ENCODE measurements around the gene PCDHGA2. TPM values are rescaled to one million over a fixed set of nuclear protein-coding genes. Genes with fewer than 3 reads are reported as not detected.
"Not testable (repeated sequence)": the region's sequence is repeated elsewhere in the genome, so short reads cannot be mapped to it uniquely, and the experiment has no call there.

PCDHGA2 gene
- polyA plus RNA-seq, 1 donor from 2014 or later = 0.21 TPM

- no peak overlapping the region for H3K27ac ChIP-seq (ENCODE audit: low read length)
- no peaks in the 10 kb centered on the region for H3F3A ChIP-seq (ENCODE audit: insufficient read depth, low read length, poor library complexity, severe bottlenecking)
- H3K9me3 ChIP-seq (ENCODE audit: low read length) = peaks cover 35% of the 10 kb centered on the region
- no peak for TF ChIP-seq REST (IDR thresholded peaks at IDR 0.05; ENCODE audit: borderline replicate concordance)
- TF ChIP-seq MXI1 (conservative IDR thresholded peaks at IDR 0.05; ENCODE audit: poor library complexity, severe bottlenecking) = no peak
- no peak for TF ChIP-seq SMC3 (conservative IDR thresholded peaks at IDR 0.05; ENCODE audit: poor library complexity)
- no peak for TF ChIP-seq EZH2 (IDR thresholded peaks at IDR 0.05; ENCODE audit: borderline replicate concordance, insufficient read depth, low read length, poor library complexity, severe bottlenecking)
- no peak for TF ChIP-seq TAF1 (IDR thresholded peaks at IDR 0.05; ENCODE audit: low read depth)
- no peak for TF ChIP-seq RAD21 (conservative IDR thresholded peaks at IDR 0.05)
- TF ChIP-seq CTCF (IDR thresholded peaks at IDR 0.05; ENCODE audit: poor library complexity, severe bottlenecking) = no peak
- TF ChIP-seq EP300 (conservative IDR thresholded peaks at IDR 0.05; ENCODE audit: poor library complexity, severe bottlenecking) = no peak
- TF ChIP-seq POLR2AphosphoS5 (IDR thresholded peaks at IDR 0.05) = no peak
- no peaks in the 10 kb centered on the region for H4K20me1 ChIP-seq (ENCODE audit: insufficient read depth)
- no peaks in the 10 kb centered on the region for H3K27me3 ChIP-seq (ENCODE audit: insufficient read depth, low read depth, low read length)
- no peaks in the 10 kb centered on the region for H3K36me3 ChIP-seq (ENCODE audit: insufficient read depth, low read length)
- H3K4me3 ChIP-seq (ENCODE audit: low read length) = no peak overlapping the region
- H3K9ac ChIP-seq (ENCODE audit: low read length) = no peak overlapping the region
- no peaks in the 10 kb centered on the region for H3K9me2 ChIP-seq (ENCODE audit: insufficient read depth, low read length)
- no peak overlapping the region for H2AFZ ChIP-seq (ENCODE audit: low read depth, low read length)
- no peak overlapping the region for H3K4me2 ChIP-seq (ENCODE audit: low read length)
- H3K79me2 ChIP-seq (replicated peaks; ENCODE audit: insufficient read depth, low read length) = no peaks in the 10 kb centered on the region
Measured at GRCh38 chr5:141374627-141375026, 36.1 kb downstream of the PCDHGA2 start.

- peaks cover 31% of the 10 kb centered on the region for H3K9me3 ChIP-seq (ENCODE audit: low read length)
- not testable (repeated sequence) for H3K9me2 ChIP-seq (ENCODE audit: insufficient read depth, low read length); H3K4me3 ChIP-seq (ENCODE audit: low read length)
Measured at GRCh38 chr5:141375444-141376155, 37.0 kb downstream of the PCDHGA2 start.

More at GRCh38 chr5:141375444-141376155, 37.0 kb downstream of the PCDHGA2 start:
- not testable (repeated sequence) for H3K79me2 ChIP-seq (replicated peaks; ENCODE audit: insufficient read depth, low read length); H3K9ac ChIP-seq (ENCODE audit: low read length); H3K4me2 ChIP-seq (ENCODE audit: low read length); H3K27me3 ChIP-seq (ENCODE audit: insufficient read depth, low read depth, low read length); H3F3A ChIP-seq (ENCODE audit: insufficient read depth, low read length, poor library complexity, severe bottlenecking); H3K27ac ChIP-seq (ENCODE audit: low read length); H3K36me3 ChIP-seq (ENCODE audit: insufficient read depth, low read length); H4K20me1 ChIP-seq (ENCODE audit: insufficient read depth); H2AFZ ChIP-seq (ENCODE audit: low read depth, low read length)

Data from neural cell (in vitro differentiated cells).